ENCODE data around the gene GAR1.
"Not testable (repeated sequence)": the region's sequence is repeated elsewhere in the genome, so short reads cannot be mapped to it uniquely, and the experiment has no call there.

GAR1 gene

DNA sequence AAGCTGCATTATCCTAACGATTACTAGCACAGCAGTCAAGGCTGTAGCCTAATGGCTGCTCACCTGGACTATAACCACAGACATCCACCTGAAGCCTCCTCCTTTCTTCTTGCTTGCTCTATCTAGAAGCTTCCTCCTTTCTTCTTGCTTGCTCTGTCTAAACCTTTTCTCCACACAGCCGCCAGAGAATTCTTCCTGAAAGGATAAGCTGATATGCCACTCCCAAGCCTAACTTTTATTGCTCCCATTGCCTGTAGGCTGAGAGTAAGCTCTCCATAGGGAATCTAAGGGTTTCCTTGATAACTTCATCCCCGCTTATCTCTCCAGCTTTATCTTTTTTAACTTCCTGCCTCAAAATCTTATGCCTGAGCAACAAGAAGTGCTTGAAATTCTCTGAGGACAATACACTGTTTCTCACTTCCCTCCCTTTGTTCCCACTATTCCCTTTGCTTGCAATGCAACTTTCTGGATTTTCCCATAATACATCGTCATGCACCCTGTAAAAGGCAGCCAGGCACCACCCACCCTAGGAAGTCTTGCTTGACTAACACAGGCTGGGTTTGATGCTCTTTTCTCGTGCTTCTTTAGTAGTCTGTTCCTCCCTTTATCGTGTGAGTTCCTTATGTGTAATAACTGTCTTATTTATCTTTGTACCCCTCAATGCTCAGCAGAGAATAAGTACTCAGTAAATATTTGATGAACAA is 31.0 kb downstream of the GAR1 start:
- DNase-seq (ENCODE audit: low read depth), result no peak

DNA sequence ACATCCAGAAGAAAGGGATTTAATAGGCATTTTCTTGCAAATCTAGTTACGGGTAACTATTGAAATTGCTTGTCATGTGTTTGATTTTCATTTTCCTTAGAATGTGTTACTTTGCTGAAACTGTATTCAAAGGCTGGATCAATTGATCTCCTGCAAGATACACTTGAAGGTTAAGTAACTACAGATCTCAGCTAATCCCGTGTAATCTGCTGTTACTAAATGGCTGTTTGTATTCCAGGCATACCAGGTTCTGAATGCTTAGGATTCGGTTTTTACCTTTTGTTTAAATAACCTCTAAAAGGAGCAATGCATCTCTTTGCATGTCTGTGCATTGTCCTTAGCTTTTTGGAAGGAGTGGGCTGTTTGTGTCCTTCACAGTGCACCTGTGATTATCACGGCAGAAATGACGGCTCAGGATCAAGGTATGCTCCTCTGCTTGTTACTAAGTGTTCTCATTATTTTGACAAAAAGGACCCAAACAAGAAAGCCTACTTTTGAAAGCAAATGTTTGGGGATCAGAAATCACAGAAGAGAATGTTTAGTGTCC is 32.4 kb downstream of the GAR1 start, which contains the start of gene LRIT3:
Gene LRIT3 (plus strand): TSS at position 212 of the 547 bp plus-strand sequence. CDS start 95 bp downstream, at position 307.
- no peak for DNase-seq (ENCODE audit: low read depth)

DNA sequence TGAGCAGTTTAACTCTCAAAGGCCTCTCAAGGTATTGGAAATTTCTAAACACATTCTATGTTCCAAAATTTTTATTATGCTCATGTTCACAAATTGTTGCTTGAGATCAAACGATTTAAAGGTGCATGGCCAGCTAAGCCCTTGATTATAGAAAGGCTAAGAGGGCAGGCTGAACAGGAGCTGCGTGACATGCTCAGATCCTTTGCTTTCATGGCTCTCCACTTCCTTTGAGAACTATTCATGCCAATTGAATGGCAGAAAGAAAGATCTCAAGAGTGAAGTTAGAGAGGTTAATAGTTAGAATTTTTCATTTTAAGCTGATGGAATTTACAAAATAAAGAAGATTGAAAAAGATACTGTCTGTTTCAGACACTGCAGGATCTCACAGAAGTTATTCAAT is 32.9 kb downstream of the GAR1 start:
- no peak for DNase-seq (ENCODE audit: low read depth)

DNA sequence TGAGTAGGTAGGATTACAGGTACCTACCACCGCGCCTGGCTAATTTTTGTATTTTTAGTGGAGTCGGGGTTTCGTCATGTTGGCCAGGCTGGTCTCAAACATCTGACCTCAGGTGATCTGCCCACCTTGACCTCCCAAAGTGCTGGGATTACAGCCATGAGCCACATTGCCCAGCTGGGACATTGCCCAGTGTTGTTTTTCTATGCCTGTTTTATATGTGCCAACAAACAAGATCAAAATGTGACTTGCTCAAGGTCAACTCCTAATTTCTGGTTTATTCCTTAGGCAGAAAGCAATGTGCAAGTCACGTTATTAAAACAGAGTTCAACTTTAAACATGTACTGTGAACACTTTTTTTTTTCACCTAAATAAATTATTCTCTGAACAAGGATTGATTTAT is 35.0 kb downstream of the GAR1 start:
- DNase-seq (ENCODE audit: low read depth), result no peak

DNA sequence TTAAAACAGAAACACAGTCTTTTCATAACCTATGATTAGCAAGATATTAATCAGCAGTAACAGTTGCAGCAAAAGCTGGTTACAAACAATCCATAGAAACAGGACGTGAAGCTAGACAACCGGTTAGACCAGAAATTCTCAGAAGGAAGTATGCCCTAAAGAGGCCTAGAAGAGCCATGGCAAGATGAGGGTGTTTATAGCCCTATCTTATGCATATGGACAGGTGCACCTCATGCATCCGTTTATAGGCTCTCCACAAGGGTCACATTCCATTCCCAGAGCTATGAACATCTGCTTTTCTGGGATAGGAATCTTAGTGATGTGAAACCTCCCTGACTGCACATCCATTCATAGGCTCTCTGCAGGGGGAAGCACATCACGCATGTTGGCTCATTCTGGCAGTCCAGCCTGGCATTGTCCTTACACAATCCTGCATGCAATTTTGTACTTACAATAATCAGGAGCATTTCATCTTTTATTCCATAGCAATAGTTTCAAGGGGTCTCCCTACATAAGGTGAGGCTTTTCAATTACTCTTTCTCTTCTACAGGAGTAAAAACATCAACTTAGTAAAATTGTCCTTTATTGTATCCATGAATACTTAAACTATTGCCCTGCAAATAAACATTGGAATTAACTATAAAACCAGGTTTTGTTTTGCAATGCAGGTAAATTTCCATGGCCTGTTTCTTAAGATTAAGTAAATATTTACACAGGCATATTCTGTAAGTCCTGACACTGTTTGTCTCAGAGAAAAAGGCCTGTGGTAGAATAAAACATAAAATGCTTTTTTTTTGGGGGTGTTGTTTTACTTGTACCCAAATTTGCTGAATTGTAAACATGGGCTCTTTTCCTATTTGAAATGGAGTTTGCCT is 44.1 kb downstream of the GAR1 start:
- DNase-seq (ENCODE audit: low read depth), result not testable (repeated sequence)

DNA sequence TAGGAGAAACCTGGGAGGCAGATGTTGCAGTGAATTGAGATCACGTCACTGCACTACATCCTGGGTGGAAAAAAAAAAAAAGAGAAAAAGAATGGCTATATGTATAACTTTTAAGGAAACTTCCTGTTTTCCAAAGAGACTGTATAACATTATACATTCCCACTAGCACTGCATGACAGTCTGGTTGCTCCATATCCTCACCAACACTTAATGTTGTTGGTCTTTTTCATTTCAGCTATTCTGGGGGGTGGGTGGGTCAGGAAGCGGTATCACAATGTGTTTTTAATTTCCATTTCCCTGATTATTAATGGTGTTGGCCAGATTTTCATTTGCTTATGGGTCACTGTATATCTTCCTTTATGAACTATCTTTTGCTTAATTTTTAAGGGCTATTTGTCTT is 45.7 kb downstream of the GAR1 start:
- no peak for DNase-seq (ENCODE audit: low read depth)

DNA sequence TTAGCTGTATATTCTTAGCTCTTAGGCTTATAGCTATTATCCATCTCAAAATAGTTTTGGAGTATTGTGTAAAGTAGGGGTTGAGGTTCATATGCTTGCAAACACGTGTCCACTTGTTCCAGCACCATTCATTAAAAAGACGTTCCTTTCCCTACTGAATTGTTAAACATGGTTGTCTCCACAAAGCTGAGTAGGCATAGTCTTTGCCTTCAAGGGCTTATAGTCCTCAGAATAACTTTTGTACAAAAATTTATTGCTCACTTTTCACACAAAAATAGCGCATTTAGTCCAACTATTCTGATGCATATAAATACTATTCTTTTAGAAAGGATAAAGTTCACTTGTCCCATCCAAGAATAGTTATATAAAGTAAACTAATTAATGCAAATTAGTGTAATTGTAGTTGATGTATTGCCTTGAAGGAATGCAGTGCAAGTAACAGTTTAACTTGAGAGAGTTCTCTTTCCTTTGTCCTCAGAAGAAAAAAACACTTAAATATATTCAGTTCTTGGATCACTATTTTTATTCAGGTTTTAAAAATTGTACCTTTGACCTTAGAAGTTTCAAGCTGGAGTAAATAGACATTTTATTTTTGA is 46.5 kb downstream of the GAR1 start:
- DNase-seq (ENCODE audit: low read depth), result no peak

DNA sequence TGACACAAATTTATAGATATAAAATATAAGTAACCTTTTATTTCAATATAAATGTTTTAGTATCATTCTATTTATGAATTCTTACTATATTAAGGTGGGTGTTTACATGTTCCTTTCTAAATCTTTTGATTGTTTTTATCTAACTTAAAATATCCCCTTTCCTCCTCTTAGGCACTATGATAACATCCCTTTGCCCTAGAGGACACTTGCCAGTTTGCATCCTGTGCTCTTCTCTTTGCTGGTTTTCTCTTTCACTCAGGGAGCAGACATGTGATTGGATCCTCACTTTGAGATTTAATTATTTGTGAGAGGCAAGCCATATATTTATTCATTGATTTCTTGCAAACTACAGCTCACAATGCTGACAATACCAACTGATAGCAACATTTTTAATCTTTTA is 48.6 kb downstream of the GAR1 start:
- DNase-seq (ENCODE audit: low read depth), result no peak

DNA sequence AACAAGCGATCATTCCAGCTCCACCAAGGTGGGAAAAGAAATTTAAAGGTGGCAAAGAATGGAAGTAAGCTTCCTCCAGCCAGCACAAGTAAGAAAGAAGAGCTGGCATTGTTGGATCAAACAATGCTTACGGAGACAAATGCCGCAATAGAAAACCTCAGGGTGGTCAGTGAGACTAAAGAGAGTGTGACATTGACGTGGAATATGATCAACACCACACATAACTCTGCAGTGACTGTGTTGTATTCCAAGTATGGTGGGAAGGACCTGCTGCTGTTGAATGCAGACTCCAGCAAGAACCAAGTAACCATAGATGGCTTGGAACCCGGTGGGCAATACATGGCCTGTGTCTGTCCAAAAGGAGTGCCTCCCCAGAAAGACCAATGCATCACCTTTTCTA is 54.5 kb downstream of the GAR1 start:
- no peak for DNase-seq (ENCODE audit: low read depth)

DNA sequence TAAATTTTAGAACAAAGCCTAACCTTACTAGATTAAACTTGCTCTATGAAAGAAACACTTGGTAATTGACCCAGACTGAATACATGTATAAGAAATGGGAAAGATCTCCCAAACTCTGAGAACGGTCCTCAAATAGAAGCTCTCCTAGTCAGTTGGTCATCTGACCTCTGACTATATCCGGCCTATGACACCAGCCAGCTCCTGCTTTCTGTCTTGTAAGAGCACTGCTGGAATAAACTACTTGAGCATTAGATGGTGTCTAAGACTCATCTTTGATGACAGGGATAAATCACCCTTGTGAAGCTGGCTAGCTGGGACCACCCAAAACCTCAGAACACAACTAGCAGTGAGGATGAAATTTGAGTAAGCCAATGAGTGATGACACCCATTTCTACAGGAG is 56.5 kb downstream of the GAR1 start:
- DNase-seq (ENCODE audit: low read depth), result no peak

DNA sequence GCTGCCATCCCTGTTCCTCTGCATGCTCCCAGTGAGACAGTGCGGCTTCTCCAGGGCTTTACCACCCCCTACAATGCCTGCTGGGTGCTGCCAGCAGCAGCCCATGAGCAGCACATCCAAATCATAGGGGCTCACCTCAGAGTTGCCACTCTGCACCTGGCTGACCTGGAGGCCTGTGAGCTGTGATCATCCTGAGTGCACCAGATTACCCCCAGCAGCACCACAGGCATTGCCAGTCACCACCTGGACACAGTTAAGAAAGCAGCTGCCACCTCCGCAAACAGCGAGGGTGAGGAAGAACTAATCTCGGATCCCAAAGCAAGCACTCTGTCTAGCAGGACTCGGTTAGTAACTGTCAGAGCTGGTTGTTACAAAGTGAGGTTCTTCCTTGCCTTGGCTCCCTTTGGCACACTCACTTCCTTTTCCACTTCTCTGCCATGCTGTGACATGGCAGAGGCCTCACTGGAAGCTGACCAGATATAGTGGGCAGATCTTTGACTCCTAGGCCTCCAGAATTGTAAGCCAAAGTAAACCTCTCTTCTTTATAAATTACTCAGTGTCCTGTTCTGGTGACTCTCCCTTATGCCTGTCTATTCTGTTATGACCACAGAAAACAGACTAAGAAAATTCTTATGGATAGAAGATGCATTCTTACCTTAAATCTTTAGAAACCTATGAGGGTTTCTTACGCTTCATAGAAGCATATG is 57.5 kb downstream of the GAR1 start:
- DNase-seq (ENCODE audit: low read depth), result no peak

DNA sequence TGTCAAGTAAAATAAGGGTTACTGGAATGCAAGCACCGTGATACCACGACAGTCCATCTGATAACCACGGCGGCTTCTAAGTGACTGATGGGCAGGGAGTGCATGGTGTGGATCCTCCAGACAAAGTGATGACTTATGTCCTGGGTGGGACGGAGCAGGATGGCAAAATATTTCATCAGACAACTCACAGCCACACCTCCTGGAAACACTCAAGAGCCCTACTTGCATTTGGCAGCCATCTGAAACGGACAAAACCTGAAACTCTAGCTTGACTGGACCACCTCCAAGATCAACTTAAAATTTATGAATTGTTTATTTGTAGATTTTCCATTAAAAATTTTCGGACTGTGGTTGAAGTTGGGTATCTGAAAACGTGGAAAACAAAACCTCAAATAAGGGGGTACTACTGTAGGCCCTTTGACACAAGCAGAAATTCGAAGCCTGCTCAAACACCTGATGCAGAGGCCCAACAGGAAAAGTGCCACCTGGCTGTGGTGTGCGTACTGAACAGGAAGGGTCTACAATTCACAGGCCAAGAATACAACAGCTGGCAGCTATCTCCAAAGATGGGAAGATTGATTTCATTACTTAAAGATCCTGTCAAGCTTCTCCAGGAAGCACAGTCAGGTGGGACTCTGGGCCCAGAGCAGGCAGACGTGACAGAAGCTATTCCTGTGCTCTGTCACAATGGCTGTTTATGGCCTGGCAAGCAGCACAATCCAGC is 58.4 kb downstream of the GAR1 start:
- DNase-seq (ENCODE audit: low read depth), result peak; percentile 17
